Fibroblast of lung (primary cell): ENCODE data around the gene CCDC192.

Experiments used
- CTCF ChIP-seq, 2 donors: IDR thresholded peaks in 1 of 2; conservative IDR thresholded peaks in 1 of 2; 1 replicate in 1 of 2; 2 replicates in 1 of 2; pipeline ENCODE4 v1.5.1; 2011 to 2012; ENCODE audit warnings: low read length in 2 of 2, control low read depth in 1 of 2, inconsistent platforms in 1 of 2, low read depth in 1 of 2, mild to moderate bottlenecking in 1 of 2
- EZH2 ChIP-seq: IDR thresholded peaks from 2 replicates; pipeline ENCODE4 v1.5.1; 2012; ENCODE audit warnings: low read length, control low read depth, mild to moderate bottlenecking; ENCODE audit errors: missing control alignments

GRCh38 chr5:127667926-127668325 lies 35.3 kb upstream of the CCDC192 start:
- TF ChIP-seq CTCF (conservative IDR thresholded peaks at IDR 0.05 in 1 of 2, IDR thresholded peaks at IDR 0.05 in 1 of 2; ENCODE audit: low read depth in 1 of 2, low read length in 2 of 2) (no peak), EZH2 (no peak)
